ENCODE data around the gene PYCARD. TPM values are rescaled to one million over a fixed set of nuclear protein-coding genes. Genes with fewer than 3 reads are reported as not detected.

Gene PYCARD
- total RNA-seq, 4 donors from 2014 or later, result 53.0 to 70.7 (median 63.9) TPM

GRCh38 chr16:31192856-31193642 is 9.5 kb downstream of the PYCARD start:
- H3K36me3 ChIP-seq, result peaks cover 34 to 96% (median 68%) of the 10 kb centered on the region in 3 donors
- no peak for TF ChIP-seq POLR2A (IDR thresholded peaks at IDR 0.05)
- TF ChIP-seq, protein P1, sequence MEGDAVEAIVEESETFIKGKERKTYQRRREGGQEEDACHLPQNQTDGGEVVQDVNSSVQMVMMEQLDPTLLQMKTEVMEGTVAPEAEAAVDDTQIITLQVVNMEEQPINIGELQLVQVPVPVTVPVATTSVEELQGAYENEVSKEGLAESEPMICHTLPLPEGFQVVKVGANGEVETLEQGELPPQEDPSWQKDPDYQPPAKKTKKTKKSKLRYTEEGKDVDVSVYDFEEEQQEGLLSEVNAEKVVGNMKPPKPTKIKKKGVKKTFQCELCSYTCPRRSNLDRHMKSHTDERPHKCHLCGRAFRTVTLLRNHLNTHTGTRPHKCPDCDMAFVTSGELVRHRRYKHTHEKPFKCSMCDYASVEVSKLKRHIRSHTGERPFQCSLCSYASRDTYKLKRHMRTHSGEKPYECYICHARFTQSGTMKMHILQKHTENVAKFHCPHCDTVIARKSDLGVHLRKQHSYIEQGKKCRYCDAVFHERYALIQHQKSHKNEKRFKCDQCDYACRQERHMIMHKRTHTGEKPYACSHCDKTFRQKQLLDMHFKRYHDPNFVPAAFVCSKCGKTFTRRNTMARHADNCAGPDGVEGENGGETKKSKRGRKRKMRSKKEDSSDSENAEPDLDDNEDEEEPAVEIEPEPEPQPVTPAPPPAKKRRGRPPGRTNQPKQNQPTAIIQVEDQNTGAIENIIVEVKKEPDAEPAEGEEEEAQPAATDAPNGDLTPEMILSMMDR (IDR thresholded peaks at IDR 0.05), result no peak
- no peak overlapping the region for H3K4me3 ChIP-seq
- no peak for DNase-seq
- 89 to 91% methylated on average over 12 to 16 of the region's 16 CpGs for WGBS, 2 donors
- H3K27ac ChIP-seq, result no peak overlapping the region
- peaks cover 0 to 4% (median 0%) of the 10 kb centered on the region in 3 donors for H3K4me1 ChIP-seq
- H3K27me3 ChIP-seq, result no peaks in the 10 kb centered on the region
- intact Hi-C loops (cut with DNase I), result no loop called here
- no peaks in the 10 kb centered on the region for H3K9me3 ChIP-seq

GRCh38 chr16:31191697-31192428 is 10.7 kb downstream of the PYCARD start:
- Histone ChIP-seq H3K9me3 (no peaks in the 10 kb centered on the region), H3K4me1 (peaks cover 0 to 6% (median 0%) of the 10 kb centered on the region in 3 donors), H3K27me3 (no peaks in the 10 kb centered on the region), H3K36me3 (peaks cover 38 to 100% (median 73%) of the 10 kb centered on the region in 3 donors), H3K27ac (no peak overlapping the region), H3K4me3 (no peak overlapping the region)
- TF ChIP-seq POLR2A (IDR thresholded peaks at IDR 0.05), result no peak
- TF ChIP-seq, protein P1 (IDR thresholded peaks at IDR 0.05), result no peak
- DNase-seq, result no peak
- WGBS, 2 donors, result 84 to 86% methylated on average over 4 of the region's 5 CpGs
- intact Hi-C loops (cut with DNase I), result no loop called here

GRCh38 chr16:31190818-31191444 is 11.6 kb downstream of the PYCARD start:
- DNase-seq, result no peak
- Histone ChIP-seq H3K27me3 (no peaks in the 10 kb centered on the region), H3K9me3 (no peaks in the 10 kb centered on the region), H3K4me3 (no peak overlapping the region), H3K4me1 (peaks cover 0 to 14% (median 0%) of the 10 kb centered on the region in 3 donors), H3K36me3 (peaks cover 40 to 100% (median 81%) of the 10 kb centered on the region in 3 donors), H3K27ac (no peak overlapping the region)
- intact Hi-C loops (cut with DNase I), result no loop called here
- TF ChIP-seq, protein P1 (IDR thresholded peaks at IDR 0.05), result no peak
- TF ChIP-seq POLR2A (IDR thresholded peaks at IDR 0.05), result no peak
- WGBS, 2 donors, result 89 to 91% methylated on average over 15 to 17 of the region's 17 CpGs

- WGBS, 2 donors, result 80 to 96% methylated on average over 10 to 12 of the region's 12 CpGs
- Histone ChIP-seq H3K27ac (no peak overlapping the region), H3K36me3 (peaks cover 46 to 100% (median 81%) of the 10 kb centered on the region in 3 donors), H3K27me3 (no peaks in the 10 kb centered on the region), H3K4me3 (no peak overlapping the region), H3K9me3 (no peaks in the 10 kb centered on the region), H3K4me1 (peaks cover 0 to 22% (median 0%) of the 10 kb centered on the region in 3 donors)
- intact Hi-C loops (cut with DNase I), result no loop called here
- no peak for TF ChIP-seq POLR2A (IDR thresholded peaks at IDR 0.05)
- TF ChIP-seq, protein P1 (IDR thresholded peaks at IDR 0.05), result no peak
- no peak for DNase-seq
Observed at GRCh38 chr16:31190061-31190460, 12.5 kb downstream of the PYCARD start.

Data from esophagus squamous epithelium (tissue), 5 donors.